ENCODE data around the gene SRSF9.
"Not testable (repeated sequence)": the region's sequence is repeated elsewhere in the genome, so short reads cannot be mapped to it uniquely, and the experiment has no call there.

The SRSF9 gene

DNA sequence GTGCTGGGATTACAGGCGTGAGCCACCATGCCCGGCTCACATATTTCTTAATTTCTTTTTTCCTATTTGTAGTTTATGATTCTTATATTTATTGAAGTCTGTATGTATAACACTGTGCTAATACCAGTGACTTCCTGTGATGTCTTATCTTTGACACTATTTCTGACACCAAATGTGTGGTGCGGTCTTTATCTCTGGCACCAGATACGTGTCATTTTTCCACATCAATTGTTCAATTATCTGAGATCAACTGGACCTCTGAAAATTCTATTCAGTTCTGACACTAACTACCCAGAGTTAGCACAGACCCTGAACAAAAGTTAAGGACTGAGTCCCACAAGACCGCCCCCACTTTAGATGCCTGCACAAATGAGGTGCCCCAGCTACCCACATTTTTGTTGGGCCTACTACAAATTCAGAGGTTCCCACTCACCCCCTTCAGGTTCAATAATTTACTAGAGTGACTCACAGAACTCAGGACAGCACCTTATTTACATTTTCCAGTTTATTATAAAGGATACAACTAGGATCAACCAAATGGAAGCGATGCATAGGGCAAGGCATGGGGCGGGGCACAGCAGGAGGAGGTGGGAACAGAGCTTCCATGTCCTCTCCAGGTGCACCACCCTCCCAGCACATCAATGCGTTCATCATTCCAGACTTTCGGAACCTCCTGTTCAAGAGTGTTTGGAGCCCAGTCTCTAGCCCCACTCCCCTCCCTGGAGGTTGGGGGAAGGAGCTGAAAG is 11.6 kb upstream of the SRSF9 start:
- no peak for DNase-seq

DNA sequence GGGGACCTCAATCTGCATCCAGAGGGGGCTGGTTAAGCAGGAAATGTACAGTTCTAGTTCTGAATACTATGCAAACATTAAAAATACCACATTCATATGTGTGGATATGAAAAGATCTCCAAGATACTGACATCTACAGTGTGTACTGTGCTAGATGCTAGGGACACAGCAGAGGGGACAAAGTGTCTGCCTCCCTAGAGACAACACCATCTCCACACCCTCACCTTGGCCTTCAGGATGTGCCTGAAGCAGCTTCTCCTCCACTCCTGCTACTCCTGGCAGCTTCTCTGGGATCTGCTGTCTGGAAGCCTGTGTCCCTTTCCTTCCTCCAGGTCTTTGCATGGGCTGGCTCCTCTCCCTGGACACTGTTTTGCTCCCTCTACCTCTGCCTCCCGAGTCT is 10.7 kb upstream of the SRSF9 start:
- DNase-seq, result no peak

DNA sequence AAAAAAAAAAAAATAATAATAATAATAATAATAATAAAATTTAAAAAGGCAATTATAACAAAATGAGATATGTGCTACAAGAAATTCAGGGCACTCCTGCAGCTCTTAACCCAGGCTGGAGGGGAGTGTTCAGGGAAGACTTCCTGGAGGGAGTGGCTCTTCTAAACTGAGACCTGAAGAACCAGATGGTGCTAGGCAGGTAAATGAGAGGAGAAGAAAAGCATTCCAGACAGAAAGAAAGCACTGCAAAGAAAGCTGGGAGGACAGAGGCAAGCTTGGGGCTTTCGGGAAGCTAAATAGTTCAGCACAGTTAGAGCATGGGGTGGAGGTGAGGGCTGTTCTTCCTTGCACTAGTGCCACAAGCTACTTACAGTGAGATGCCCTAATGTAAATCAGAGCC is 9.9 kb upstream of the SRSF9 start:
- DNase-seq, result no peak

DNA sequence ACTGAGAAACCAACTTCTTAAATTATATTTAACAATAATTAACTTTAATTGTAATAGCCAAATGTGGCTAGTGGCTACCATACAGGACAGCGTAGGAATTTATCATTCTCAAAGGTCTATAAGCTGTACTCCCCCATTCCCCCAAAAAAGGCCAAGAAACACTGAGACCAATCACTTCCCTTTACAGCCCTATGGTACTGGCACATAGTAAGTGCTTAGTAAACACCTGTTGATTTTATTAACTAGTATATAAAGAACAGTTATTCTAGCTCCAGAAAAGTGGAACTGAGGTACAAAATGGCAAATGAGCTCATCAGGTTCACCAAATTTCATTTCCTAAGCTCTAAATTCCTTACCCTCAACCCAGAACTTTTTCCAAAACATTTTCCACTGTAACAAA is 6.1 kb upstream of the SRSF9 start:
- no peak for DNase-seq

DNA sequence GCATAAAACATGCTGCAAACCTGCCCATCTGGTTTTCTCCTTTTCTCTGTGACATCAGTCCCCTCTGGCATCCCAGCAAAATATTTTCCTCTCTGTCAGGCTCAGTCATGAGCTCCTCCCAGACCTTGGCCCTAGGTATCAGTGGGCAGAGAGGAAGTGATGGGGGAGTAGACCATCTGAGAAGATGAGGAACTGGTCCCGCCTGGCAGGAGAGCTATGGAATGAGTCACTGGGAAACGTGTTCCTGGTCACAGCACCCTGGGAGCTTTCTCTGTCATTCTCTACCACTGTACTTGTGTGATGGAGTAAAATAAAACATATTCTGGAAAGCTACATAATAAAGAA is 5.0 kb upstream of the SRSF9 start:
- DNase-seq, result no peak

DNA sequence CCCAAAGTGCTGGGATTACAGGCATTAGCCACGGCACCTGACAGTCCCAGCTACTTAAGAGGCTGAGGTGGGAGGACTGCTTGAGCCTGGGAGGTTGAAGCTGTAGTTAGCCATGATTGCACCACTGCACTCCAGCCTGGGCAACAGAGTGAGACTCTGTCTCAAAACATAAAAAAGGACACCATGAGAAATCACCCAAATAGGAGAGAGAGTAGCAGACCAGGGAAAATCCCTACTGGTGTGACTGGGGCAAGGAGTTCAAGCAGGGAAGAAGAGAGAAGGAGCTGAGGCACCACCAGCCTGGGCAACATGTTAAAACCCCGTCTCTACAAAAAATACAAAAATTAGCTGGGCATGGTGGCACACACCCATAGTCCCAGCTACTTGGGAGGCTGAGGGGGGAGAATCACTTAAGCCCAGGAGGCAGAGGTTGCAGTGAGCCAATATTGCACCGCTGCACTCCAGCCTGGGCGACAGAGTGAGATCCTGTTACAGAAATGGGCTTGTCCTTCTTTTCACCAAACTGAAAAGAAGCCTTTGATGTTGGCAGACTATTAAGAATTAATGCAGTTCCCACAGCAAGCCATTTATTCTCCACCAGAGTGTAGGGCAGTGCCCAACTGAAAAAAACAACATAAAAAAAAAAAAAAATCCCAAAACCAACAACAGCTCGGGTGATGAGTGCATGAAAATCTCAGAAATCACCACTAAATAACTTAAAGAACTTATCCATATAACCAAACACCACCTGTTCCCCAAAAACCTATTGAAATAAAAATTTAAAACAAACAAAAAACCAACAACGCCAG is 4.5 kb upstream of the SRSF9 start:
- DNase-seq, result no peak

DNA sequence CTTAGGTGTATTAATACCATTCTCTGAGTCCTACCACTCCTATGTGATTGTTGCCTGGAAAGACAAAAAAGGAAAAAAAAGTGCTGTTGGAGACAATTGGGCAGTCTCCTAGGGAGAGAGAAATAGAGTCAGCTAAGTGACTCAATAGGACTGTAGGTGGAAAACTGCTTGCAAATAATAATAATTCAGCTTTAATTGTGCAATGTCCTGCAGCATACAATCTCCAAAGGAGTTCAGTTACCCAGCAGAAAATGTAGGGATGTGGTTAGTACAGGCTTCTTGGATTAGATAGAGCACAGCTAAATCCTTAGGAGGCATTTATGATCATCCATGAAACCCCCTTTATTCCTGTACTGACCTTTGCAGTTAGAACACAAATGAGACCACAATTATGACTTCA is 3.0 kb upstream of the SRSF9 start:
- DNase-seq, result no peak

DNA sequence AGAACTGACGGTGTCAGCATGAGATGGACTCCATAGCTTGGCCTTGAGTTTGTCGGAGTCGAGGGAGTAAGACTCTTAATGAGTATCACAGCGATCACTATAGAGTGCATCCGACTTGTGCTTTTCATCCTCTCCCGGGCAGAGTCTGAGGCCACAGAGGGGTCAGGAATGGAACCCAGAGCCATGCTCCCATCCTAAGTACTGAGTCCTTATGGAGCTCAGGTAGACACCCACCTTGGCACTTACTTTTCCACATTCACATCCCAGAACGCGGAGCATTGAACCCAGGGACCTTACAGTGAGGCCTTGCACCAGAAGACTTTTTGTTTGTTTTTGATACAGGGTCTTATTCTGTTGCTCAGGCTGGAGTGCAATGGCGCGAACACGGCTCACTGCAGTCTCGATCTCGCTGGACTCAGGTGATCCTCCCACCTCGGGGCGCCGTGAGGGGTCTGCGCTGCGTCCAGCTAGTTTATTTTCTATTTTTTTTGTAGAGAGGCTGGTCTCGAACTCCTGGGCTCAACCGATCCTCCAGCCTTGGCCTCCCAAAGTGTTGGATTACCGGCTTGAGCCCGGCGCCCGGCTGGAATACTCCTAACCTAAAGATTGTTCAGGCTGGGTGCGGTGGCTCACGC is 719 bp upstream of the SRSF9 start:
- DNase-seq, result no peak

DNA sequence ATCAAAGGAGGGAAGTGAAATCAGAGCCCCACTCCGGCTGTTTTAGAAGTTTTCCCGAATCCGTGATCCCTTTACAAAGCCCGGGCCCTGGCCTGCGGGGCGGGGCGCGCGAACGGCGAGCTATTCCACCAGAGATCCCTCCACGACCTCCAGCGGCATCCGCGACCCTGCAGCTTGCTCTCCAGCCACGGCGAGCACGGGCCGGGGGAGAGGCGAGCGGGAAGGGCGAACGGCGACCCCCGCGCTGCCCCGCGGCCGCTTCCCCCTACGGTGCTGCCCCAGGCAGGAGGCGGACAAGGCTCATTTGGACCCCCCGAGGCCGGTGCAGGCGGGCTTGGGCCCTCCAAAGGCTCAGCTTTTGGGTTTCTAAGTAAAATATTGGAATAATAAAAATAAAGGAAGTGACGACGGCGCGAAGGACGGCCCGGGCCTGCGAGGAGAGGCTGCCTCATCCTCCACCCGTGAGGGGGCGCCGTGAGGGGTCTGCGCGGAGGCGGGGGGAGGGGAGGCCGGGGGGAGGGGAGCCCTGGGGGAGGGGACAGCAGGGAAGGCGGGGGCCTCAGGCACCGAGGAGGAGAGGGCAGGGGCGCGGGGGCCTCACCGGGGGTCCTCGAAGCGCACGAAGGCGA is 613 bp downstream of the SRSF9 start:
- DNase-seq, result no peak

DNA sequence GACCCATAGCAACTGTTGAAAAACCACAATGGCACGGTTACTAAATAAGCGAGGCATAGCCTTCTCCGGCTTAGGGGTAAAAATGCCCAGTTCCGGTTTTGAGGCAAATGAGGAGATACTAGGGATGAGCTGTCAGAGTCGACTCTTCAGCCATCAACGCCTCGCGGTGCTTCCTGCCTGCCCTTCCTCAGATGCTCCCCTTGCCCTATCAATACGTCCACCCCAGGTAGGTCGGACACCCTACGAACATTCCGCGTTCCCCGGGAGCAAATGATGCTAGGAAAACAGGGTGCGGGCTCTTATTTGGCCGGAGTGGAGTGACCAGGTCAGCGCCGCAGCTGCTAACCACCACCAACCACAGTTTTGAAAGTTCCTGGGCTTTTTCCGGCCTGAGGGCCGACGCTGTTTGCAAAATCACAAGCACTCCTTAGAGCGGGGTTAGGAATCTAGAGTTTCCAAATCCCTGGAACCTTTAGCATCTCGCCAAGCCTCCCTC is 1.2 kb downstream of the SRSF9 start:
- DNase-seq, result no peak

DNA sequence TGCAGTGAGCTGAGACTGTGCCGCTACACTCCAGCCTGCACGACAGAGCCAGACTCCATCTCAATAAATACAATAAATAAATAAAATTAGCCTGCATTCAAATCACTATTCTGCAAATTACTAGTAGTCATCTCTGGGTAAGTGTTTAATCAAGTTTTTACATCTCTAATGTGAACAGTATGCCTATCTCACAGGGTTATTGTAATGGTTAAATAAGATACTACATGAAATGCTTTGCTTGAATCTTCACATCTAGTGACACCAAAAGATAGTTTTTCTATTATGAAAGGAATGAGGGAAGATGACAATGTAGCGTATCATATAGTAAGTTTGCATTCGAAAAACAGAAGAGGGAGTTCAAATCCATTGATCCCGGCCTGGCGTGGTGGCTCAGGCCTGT is 2.1 kb downstream of the SRSF9 start:
- DNase-seq, result no peak

DNA sequence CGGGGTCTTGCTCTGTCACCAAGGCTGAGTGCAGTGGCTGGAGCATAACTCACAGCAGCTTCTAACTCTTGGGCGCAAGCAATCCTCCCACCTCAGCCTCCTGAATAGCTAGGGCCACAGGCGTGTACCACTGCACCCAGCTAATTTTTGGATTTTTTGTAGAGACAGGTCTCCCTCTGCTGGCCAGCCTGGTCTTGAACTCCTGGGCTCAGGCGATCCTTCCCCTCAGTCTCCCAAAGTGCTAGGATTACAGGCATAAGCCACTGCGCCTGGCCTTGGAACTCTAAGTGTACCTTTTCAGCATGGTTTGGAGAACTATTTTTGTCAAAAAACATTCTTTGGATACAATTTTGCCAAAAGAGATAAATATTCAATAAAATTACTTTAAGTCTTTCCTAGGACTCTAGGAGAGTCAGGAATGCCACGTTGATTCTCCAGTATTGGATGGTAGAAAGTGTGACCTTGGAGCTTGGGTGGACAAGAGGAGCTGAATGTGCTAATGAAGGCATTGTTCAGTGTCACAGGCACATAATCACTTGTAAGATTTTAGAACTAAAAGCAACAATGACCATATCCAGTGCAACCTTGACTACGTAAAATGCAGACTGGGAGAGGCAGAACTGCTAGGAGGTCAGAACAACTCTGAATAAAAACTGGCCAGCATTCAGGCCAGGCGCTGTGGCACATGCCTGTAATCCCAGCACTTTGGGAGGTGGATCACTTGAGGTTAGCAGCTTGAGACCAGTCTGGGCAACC is 2.8 kb downstream of the SRSF9 start:
- DNase-seq, result peak; percentile 23

DNA sequence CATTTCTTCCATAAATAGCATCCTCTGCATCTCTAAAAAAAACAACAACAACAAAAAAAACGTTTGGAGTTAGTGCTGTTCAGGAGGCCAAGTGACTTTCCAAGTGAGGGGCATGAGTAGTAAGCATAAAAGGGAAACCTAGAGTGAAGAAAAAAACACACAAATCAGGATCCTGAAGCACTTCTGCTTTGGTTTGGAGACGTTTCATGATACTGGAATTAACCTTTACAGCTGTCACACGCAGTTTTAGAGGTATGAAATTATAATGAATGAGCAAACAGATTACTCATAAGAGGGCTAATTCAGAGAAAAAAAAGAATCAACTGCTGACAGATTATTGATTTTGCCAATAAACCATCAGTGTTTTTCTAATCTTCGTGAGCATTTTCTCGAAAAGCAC is 3.8 kb downstream of the SRSF9 start:
- DNase-seq, result no peak

DNA sequence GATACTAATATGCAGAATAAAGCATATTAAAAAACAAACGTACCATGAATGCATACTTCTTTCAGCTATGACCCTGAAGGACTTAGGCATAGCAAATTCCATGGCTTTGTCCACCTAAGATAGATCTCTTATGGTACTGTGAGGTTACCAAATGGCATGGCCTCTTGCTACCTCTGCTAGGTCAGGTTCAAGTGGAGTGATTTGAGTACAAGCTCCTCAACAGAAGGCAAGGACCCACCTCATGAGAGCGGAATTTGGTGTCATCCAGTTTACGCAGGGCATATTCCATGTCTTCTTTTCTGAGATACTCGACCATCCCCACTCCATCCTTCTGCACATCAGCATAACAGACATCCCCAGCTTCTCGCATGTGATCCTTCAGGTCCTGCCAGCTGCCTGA is 5.8 kb downstream of the SRSF9 start:
- no peak for DNase-seq

DNA sequence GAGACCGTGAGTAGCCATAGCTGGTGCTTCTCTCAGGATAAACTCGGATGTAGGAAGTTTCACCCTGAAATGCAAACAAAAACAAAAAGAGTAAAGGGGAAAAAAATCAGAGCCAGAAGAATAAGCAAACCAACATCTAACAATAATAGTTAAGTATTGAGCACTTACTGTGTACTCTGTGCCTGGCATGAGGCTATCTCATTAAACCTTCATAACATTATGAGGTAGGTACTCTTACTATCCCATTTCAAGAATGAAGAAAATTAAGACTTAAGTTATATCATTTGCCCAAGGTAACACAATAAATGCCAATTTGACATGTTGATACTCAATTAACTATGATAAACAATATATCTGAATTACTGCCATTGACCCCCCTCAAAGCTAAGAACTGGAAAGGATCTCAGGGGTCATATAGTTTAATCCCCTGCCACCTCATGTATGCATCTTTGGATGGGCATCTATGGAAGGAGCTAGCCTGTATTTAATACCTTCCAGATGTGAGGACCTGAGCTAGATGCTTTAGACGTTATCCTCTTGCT is 7.4 kb downstream of the SRSF9 start:
- no peak for DNase-seq

DNA sequence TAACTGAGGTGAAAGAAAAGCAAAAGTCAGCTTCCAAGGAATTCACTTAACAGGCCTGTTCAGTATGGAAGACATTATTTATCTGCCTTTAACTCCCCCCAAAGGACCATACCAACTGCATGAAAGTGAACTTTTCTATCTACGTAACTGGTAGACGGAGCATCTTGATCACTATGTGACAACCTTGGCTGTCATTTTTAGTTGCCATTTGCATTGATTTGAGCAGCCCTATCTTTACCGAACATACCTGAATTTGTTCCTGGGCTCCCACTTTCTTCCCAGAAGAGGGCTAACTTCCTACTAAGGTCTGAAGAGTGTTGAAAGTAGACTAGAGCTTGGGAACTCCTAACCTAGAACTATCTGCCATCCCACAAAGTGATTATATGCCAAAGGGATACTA is 9.4 kb downstream of the SRSF9 start:
- no peak for DNase-seq

DNA sequence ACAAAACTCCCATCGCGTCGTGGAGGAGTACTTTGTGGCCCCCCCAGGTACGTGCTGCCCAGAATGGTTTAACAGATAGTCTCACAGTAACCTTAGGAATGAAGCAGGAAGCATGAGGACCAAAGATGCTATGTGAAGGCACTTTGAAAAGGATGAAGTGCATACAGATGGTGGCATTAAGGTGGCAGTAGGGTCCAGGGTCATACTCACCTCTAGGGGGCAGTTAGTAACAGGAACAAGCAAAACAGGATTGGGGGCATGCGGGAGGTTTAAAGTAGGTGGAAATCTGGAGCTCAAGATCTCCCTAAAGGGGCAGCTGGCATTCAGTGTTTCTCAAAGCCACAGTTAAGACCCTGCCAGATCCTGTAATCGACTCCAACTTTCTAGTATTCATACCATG is 12.4 kb downstream of the SRSF9 start:
- DNase-seq, result no peak

DNA sequence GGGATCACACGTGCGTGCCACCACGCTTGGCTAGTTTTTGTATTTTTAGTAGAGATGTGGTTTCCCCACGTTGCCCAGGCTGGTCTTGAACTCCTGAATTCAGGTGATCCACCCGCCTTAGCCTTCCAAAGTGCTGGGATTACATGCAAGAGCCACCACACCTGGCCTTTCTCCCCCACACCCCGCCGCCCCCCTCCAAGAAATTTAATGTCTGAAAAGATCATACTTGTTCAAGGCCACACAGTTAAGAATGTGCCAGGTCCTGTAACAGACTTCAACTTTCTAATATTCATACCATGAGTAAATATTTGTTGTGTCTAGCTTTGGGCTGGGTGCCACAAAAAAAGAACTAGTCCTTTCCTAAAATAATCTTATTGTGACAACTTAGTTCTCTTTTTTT is 14.2 kb downstream of the SRSF9 start:
- no peak for DNase-seq

DNA sequence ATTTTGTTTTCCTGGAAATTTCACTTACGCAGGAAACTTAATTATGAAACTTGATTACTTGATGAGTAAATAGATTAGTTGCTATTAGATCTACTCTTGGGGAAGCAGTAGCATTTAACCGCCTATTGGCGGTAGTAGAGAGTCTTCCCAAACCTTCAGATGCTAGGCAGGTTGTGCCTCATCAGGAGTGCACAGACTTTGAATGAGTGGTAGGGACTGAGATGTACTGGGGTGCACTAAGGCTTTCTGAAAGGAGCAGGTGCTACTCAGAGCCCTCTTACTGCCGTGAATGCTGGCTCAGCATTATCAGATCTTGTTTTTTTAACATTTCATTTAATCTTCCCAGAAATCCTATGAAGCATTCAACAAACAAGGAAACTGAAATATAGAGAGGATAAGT is 15.6 kb downstream of the SRSF9 start:
- peak; percentile 17 for DNase-seq

DNA sequence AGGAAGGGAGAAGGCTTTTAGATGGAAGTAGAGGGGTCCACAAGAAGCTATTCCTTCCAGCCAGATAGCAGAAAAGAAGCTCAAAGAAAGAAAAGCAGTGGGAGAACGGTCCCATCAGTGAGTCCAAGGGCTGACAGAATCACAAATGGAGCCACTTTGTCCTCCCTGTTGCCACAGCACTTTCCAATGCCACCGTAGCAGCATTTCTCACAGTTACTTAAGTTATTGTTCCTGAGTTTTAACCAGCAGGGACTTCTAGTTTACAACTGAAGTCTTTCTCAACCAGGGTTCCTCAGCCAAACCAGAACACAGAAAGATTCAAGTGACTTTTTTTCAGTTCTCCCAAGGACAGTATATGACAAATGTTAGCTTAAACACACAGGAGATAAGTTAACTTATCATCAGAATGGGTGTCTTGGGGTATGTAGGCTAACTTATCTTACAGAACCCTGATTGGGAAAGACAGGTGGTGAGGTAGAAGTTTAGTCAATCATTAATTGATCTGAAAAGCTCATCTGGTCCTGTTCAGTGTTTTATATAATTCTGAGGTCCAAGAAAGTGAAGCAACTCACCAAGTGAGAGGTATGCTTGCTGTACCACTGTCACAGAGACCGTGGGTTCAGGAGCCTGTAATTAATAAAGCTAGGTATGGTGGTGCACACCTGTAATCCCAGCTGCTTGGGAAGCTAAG is 16.3 kb downstream of the SRSF9 start:
- DNase-seq, result no peak

DNA sequence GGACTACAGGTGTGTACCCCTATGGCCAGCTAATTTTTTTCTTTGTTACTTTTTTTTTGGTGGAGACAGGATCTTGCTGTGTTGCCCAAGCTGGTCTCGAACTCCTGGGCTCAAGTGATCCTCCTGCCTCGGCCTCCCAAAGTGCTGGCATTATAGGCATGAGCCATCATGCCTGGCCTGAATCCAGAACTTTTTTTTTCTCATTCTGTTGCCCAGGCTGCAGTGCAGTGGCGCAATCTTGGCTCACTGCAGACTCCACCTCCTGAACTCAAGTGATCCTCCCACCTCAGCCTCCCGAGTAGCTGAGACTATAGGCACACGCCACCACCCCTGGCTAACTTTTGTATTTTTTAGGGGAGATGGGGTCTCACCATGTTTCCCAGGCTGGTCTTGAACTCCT is 17.0 kb downstream of the SRSF9 start:
- not testable (repeated sequence) for DNase-seq

DNA sequence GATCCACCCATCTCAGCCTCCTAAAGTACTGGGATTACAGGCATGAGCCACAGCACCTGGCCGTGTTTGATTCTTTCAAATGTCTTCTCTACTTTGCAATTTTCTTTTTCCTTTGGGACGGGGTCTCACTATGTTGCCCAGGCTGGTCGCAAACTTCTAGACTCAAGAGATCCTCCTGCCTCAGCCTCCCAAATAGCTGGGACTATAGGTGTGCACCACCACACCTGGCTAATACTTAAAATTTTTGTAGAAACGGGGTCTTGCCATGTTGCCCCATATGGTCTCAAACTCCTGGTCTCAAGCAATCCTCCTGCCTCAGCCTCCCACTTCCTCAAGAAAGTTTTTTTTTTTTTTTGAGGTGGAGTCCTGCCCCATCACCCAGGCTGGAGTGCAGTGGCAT is 21.6 kb downstream of the SRSF9 start:
- DNase-seq, result no peak

Measured in NCI-H1694 (cell line).